Endothelial cell of umbilical vein (primary cell): ENCODE results near the gene TEX22. TPM values are rescaled to one million over a fixed set of nuclear protein-coding genes. Genes with fewer than 3 reads are reported as not detected.

Source experiments
- BruUV-seq: library from RNA; stranded (reverse); fragments of 400-500 nt; replicated peaks from 2 replicates; lab custom pipeline; 2021; lab: Mats Ljungman, UMichigan
- CTCF ChIA-PET: fragments of 300-600, 350-600 bp; sonication (Branson Sonifier 250); formaldehyde crosslinking; loops from one replicate; lab custom pipeline; 2021; ENCODE audit warnings: antibody characterized with exemption, inconsistent platforms; lab: Charles Lee
- POLR2A ChIA-PET: fragments of 300-600, 350-600 bp; sonication (Branson Sonifier 250); formaldehyde crosslinking; loops from one replicate; lab custom pipeline; 2021; ENCODE audit warnings: antibody characterized with exemption, inconsistent platforms; lab: Charles Lee
- DNase-seq: peaks from one replicate; pipeline ENCODE4 v3.0.0-alpha.2; 2011; ENCODE audit warnings: low read depth, low spot score
- FAIRE-seq: peaks from 2 replicates; lab custom pipeline; 2011; peaks lifted over from hg19 to GRCh38; lab: Jason Lieb, UNC
- H2AFZ ChIP-seq: 2 replicates; pipeline ENCODE4 v1.6.0; 2012; ENCODE audit warnings: low read depth, low read length, control low read depth, inconsistent platforms
- H3K27ac ChIP-seq: 2 replicates; pipeline ENCODE4 v1.5.1; 2011; ENCODE audit warnings: low read depth, mild to moderate bottlenecking, control low read depth, low read length, moderate library complexity; ENCODE audit not compliant: insufficient read depth
- H3K27me3 ChIP-seq, 2 experiments: 2 replicates each; pipeline versions ENCODE4 v1.6.0 to v1.6.1; 2011; ENCODE audit warnings: low read length in 2 of 2, mixed read lengths in 1 of 2; ENCODE audit not compliant: control insufficient read depth in 2 of 2, insufficient read depth in 2 of 2
- H3K36me3 ChIP-seq, 2 experiments: 2 replicates in 1 of 2; 3 replicates in 1 of 2; pipeline ENCODE4 v1.5.1; 2011; ENCODE audit warnings: low read length in 2 of 2, mild to moderate bottlenecking in 1 of 2, moderate library complexity in 1 of 2; ENCODE audit not compliant: control insufficient read depth in 2 of 2, insufficient read depth in 2 of 2; ENCODE audit errors: extremely low read depth in 1 of 2
- H3K4me1 ChIP-seq: 3 replicates; pipeline ENCODE4 v1.5.1; 2011; ENCODE audit warnings: mild to moderate bottlenecking, low read length; ENCODE audit not compliant: control insufficient read depth, insufficient read depth; ENCODE audit errors: extremely low read depth
- H3K4me2 ChIP-seq: 2 replicates; pipeline ENCODE4 v1.6.1; 2011; ENCODE audit warnings: low read length, control low read depth, mixed read lengths; ENCODE audit not compliant: insufficient read depth
- H3K4me3 ChIP-seq, 3 experiments: fragments of 200-600 bp in 1 of 3; sonication (generic), shearing (Covaris generic) in 1 of 3; replicated peaks in 1 of 3; 2 replicates each; pipeline ENCODE4 v1.5.1; 2011 to 2016; ENCODE audit warnings: control low read depth in 3 of 3, low read length in 3 of 3, mild to moderate bottlenecking in 2 of 3, inconsistent platforms in 1 of 3, low read depth in 1 of 3, moderate library complexity in 1 of 3; ENCODE audit not compliant: insufficient read depth in 1 of 3
- H3K79me2 ChIP-seq: 2 replicates; pipeline ENCODE4 v1.6.0; 2012; ENCODE audit warnings: low read length, inconsistent platforms; ENCODE audit not compliant: control insufficient read depth, insufficient read depth
- H3K9ac ChIP-seq: replicated peaks from 2 replicates; pipeline ENCODE3; 2011; ENCODE audit warnings: low read length, control low read depth; ENCODE audit not compliant: insufficient read depth; ENCODE audit errors: extremely low read depth
- H3K9me1 ChIP-seq: replicated peaks from 3 replicates; pipeline ENCODE4 v1.6.0; 2011; ENCODE audit warnings: mild to moderate bottlenecking, low read length; ENCODE audit not compliant: control insufficient read depth, insufficient read depth; ENCODE audit errors: extremely low read depth
- H3K9me3 ChIP-seq: replicated peaks from 2 replicates; pipeline ENCODE4 v1.5.1; 2012; ENCODE audit warnings: low read length, inconsistent platforms; ENCODE audit not compliant: control insufficient read depth, insufficient read depth
- H4K20me1 ChIP-seq: replicated peaks from 2 replicates; pipeline ENCODE3; 2011; ENCODE audit warnings: mild to moderate bottlenecking, low read length; ENCODE audit not compliant: control insufficient read depth, insufficient read depth; ENCODE audit errors: extremely low read depth
- CTCF ChIP-seq, 2 donors: IDR thresholded peaks; 1 replicate in 1 of 2; 2 replicates in 1 of 2; pipeline ENCODE4 v1.5.1; 2011; ENCODE audit warnings: low read length in 2 of 2, mild to moderate bottlenecking in 2 of 2, moderate library complexity in 2 of 2, control low read depth in 1 of 2, inconsistent platforms in 1 of 2, low read depth in 1 of 2; ENCODE audit not compliant: insufficient read depth in 1 of 2; ENCODE audit errors: extremely low read depth in 1 of 2
- EZH2 ChIP-seq: IDR thresholded peaks from 2 replicates; pipeline ENCODE4 v1.6.1; 2012; ENCODE audit warnings: borderline replicate concordance, low read depth, mild to moderate bottlenecking, moderate library complexity, low read length, inconsistent platforms; ENCODE audit not compliant: severe bottlenecking
- FOS ChIP-seq: IDR thresholded peaks from 2 replicates; pipeline ENCODE4 v1.6.1; 2011; ENCODE audit warnings: mild to moderate bottlenecking, low read length, moderate library complexity, borderline replicate concordance; ENCODE audit not compliant: insufficient read depth
- GATA2 ChIP-seq: IDR thresholded peaks from 2 replicates; pipeline ENCODE4 v1.7.0; 2011; ENCODE audit warnings: low read depth, mild to moderate bottlenecking, moderate library complexity, mixed read lengths, low read length; ENCODE audit not compliant: insufficient read length, insufficient read depth
- JUN ChIP-seq: IDR thresholded peaks from 2 replicates; pipeline ENCODE4 v1.6.1; 2011; ENCODE audit warnings: borderline replicate concordance, low read depth; ENCODE audit not compliant: insufficient read length, insufficient read depth
- MAX ChIP-seq: IDR thresholded peaks from 2 replicates; pipeline ENCODE4 v1.6.1; 2011; ENCODE audit not compliant: insufficient read depth, insufficient read length
- MYC ChIP-seq: IDR thresholded peaks from one replicate; pipeline ENCODE4 v1.6.1; 2011; ENCODE audit warnings: mild to moderate bottlenecking, low read depth, low read length
- POLR2A ChIP-seq: IDR thresholded peaks from 2 replicates; pipeline ENCODE4 v1.6.1; 2012; ENCODE audit warnings: low read depth, mild to moderate bottlenecking, control low read depth, low read length
- POLR2AphosphoS5 ChIP-seq: IDR thresholded peaks from 2 replicates; pipeline ENCODE4 v1.6.1; 2012; ENCODE audit warnings: low read depth, mild to moderate bottlenecking, control low read depth, low read length, moderate library complexity; ENCODE audit not compliant: insufficient read depth
- dilution Hi-C: fragments of 300-500 bp; cut with MboI; formaldehyde crosslinking; loops from one replicate; pipeline ENCODE4 v1.15.0; 2019; ENCODE audit warnings: low sequenced_read_pairs; ENCODE audit not compliant: extremely low pct_ligation_motif_present
- intact Hi-C: fragments of 100-400 bp; cut with micrococcal nuclease; formaldehyde crosslinking; loops from one replicate; pipeline ENCODE4 v1.10.0; 2022
- polyA plus RNA-seq, 4 experiments: library from polyadenylated mRNA; depleted of rRNA in 3 of 4; stranded (reverse) in 3 of 4; unstranded in 1 of 4; fragments of >200 nt; gene quantifications; 2 replicates each; pipeline versions ENCODE4 v1.2.1 to v1.2.3, GENCODE V29; 2011 to 2012; ENCODE audit warnings: missing spikeins in 1 of 4
- total RNA-seq: library from RNA; stranded (reverse); gene quantifications from 2 replicates; pipeline ENCODE4 v1.2.3, GENCODE V29; 2021

Gene TEX22
- total and polyA plus RNA-seq, 2 donors (not counting 3 experiments of a cell fraction or from before 2014, with no cell fraction given): 0.06 to 1.1 TPM

GRCh38 chr14:105444859-105445258 is 46.5 kb downstream of the TEX22 start:
- POLR2A ChIA-PET: no interaction called here
- peaks cover 0 to 17% of the 10 kb centered on the region in 2 experiments for H3K36me3 ChIP-seq
- H3K27ac ChIP-seq: no peak overlapping the region
- H3K79me2 ChIP-seq: peaks cover 6% of the 10 kb centered on the region
- CTCF ChIA-PET: interaction anchor here (0.6 kb wide), 1 partner anchor 45 kb away, joined by 3 read pairs; no protein-coding TSS in a partner anchor
- H4K20me1 ChIP-seq: no peaks in the 10 kb centered on the region
- no peak for DNase-seq
- H3K4me3 ChIP-seq: no peak overlapping the region
- intact Hi-C loops: no loop called here
- no peak overlapping the region for H3K9ac ChIP-seq
- H3K9me1 ChIP-seq: no peaks in the 10 kb centered on the region
- no peaks in the 10 kb centered on the region for H3K4me1 ChIP-seq
- no peaks in the 10 kb centered on the region for H3K9me3 ChIP-seq
- H3K4me2 ChIP-seq: no peak overlapping the region
- no peak for FAIRE-seq
- dilution Hi-C loops: no loop called here
- TF ChIP-seq POLR2AphosphoS5: peak; percentile 13
- no peak for TF ChIP-seq GATA2
- TF ChIP-seq MAX: no peak
- H2AFZ ChIP-seq: no peak overlapping the region
- H3K27me3 ChIP-seq: no peaks in the 10 kb centered on the region
- BruUV-seq: no TSS peak

GRCh38 chr14:105445290-105445689 is 47.0 kb downstream of the TEX22 start:
- intact Hi-C loops (no loop called here), dilution Hi-C loops (no loop called here)
- no peak overlapping the region for H3K27ac ChIP-seq
- H3K9me3 ChIP-seq: no peaks in the 10 kb centered on the region
- no peak for TF ChIP-seq EZH2
- TF ChIP-seq POLR2AphosphoS5: no peak
- no peak for TF ChIP-seq MYC
- TF ChIP-seq FOS: no peak
- no peak for TF ChIP-seq MAX
- TF ChIP-seq GATA2: no peak
- no peak for TF ChIP-seq JUN
- no peak for TF ChIP-seq CTCF (IDR thresholded peaks at IDR 0.05; ENCODE audit: extremely low read depth in 1 of 2, insufficient read depth in 1 of 2, low read depth in 1 of 2, low read length in 2 of 2)
- TF ChIP-seq POLR2A: no peak
- H3K27me3 ChIP-seq: no peaks in the 10 kb centered on the region
- no peak overlapping the region for H3K4me3 ChIP-seq
- FAIRE-seq (no peak), DNase-seq (no peak)
- H3K4me1 ChIP-seq: no peaks in the 10 kb centered on the region
- ChIA-PET POLR2A (no interaction called here), CTCF (interaction anchor here (0.6 kb wide), 1 partner anchor 44 kb away, joined by 3 read pairs; no protein-coding TSS in a partner anchor)
- BruUV-seq: no TSS peak
- no peak overlapping the region for H3K9ac ChIP-seq
- no peaks in the 10 kb centered on the region for H4K20me1 ChIP-seq
- H3K79me2 ChIP-seq: peaks cover 6% of the 10 kb centered on the region
- H3K4me2 ChIP-seq: no peak overlapping the region
- H3K36me3 ChIP-seq: peaks cover 0 to 21% of the 10 kb centered on the region in 2 experiments
- H3K9me1 ChIP-seq: no peaks in the 10 kb centered on the region
- no peak overlapping the region for H2AFZ ChIP-seq
